Neural progenitor cell (in vitro differentiated cells): ENCODE data around the gene TMEM45A.

Source experiments
- EZH2 ChIP-seq: fragments of 200-600 bp; sonication (generic); IDR thresholded peaks from 2 replicates; pipeline ENCODE4 v1.6.1; 2017; ENCODE audit warnings: antibody characterized with exemption, mild to moderate bottlenecking, moderate library complexity
- EZH2phosphoT487 ChIP-seq: fragments of 200-600 bp; sonication (generic); IDR thresholded peaks from 2 replicates; pipeline ENCODE4 v1.6.1; 2017; ENCODE audit warnings: antibody characterized with exemption
- TF ChIP-seq, protein P1 (sequence below): fragments of 200-600 bp; sonication (generic); IDR thresholded peaks from 2 replicates; pipeline ENCODE4 v1.5.1; 2017; ENCODE audit warnings: antibody characterized with exemption, mild to moderate bottlenecking

DNA sequence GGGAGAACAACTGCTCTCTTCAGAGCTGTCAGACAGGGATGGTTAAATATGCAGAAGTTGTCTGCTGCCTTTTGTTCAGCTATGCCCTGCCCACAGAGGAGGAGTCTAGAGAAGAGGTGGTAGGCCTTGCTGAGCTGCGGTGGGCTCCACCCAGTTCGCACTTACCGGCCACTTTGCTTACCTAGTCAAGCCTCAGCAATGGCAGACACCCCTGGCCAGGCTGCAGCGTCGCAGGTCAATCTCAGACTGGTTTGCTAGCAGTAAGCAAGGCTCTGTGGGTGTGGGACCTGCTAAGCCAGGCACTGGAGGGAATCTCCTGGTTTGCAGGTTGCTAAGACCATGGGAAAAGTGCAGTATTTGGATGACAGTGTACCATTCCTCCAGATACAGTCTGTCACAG lies 12.3 kb upstream of the TMEM45A start:
- TF ChIP-seq, protein P1, sequence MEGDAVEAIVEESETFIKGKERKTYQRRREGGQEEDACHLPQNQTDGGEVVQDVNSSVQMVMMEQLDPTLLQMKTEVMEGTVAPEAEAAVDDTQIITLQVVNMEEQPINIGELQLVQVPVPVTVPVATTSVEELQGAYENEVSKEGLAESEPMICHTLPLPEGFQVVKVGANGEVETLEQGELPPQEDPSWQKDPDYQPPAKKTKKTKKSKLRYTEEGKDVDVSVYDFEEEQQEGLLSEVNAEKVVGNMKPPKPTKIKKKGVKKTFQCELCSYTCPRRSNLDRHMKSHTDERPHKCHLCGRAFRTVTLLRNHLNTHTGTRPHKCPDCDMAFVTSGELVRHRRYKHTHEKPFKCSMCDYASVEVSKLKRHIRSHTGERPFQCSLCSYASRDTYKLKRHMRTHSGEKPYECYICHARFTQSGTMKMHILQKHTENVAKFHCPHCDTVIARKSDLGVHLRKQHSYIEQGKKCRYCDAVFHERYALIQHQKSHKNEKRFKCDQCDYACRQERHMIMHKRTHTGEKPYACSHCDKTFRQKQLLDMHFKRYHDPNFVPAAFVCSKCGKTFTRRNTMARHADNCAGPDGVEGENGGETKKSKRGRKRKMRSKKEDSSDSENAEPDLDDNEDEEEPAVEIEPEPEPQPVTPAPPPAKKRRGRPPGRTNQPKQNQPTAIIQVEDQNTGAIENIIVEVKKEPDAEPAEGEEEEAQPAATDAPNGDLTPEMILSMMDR, result no peak
- TF ChIP-seq EZH2, result no peak
- TF ChIP-seq EZH2phosphoT487, result no peak
